ENCODE measurements around the gene STK32C.
"Not testable (repeated sequence)": the region's sequence is repeated elsewhere in the genome, so short reads cannot be mapped to it uniquely, and the experiment has no call there.

STK32C gene

DNA sequence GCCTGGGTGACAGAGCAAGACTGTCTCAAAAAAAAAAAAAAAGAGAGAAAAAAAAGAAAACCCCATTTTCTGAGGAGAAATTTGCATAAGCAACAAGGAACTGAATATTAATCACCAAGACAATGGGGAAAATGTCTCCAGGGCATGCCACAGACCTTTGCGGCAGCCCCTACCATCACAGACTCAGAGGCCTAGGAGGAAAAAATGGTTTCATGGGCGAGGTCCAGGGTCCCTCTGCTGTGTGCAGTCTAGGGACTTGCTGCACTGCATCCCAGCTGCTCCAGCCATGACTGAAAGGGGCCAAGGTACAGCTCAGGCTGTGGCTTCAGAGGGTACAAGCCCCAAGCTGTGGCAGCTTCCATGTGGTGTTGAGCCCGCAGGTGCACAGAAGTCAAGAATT, 91.3 kb downstream of the STK32C start:
- not testable (repeated sequence) for H3K4me1 ChIP-seq

DNA sequence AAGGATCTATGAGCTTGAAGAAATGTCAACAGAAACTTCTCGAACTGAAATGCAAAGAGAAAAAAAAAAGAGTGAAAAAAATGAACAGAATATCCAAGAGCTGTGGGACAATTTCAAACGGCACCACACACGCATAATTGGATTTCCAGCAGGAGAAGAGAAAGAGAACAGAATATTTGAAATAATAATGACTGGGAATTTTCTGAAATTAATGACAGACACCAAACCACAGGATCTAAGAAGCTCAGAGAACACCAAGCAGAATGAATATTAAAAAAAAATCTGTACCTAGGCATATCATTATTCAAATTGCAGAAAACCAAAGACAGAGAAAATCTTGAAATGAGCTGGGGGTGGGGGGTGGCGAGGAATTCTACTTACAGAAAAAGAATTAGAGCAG, 93.8 kb downstream of the STK32C start:
- Histone ChIP-seq H3K9me3 (peaks cover 8% of the 10 kb centered on the region), H3K27me3 (ENCODE audit: low read depth) (no peaks in the 10 kb centered on the region), H3K36me3 (replicated peaks) (no peaks in the 10 kb centered on the region), H3K4me1 (no peaks in the 10 kb centered on the region), H3K4me3 (no peak overlapping the region)
- DNase-seq (ENCODE audit: low spot score in 2 of 2) = no peak
- in situ Hi-C loops (cut with MboI; ENCODE audit: low sequenced_read_pairs) = loop anchor here (25.0 kb wide), 1 partner anchor 423 kb away; no protein-coding TSS in a partner anchor

More for the DNA sequence above, 91.3 kb downstream of the STK32C start:
- H3K36me3 ChIP-seq (replicated peaks); DNase-seq (ENCODE audit: low spot score in 2 of 2); H3K9me3 ChIP-seq; H3K4me3 ChIP-seq; H3K27me3 ChIP-seq (ENCODE audit: low read depth): not testable (repeated sequence)
- in situ Hi-C loops (cut with MboI; ENCODE audit: low sequenced_read_pairs) = loop anchor here (25.0 kb wide), 1 partner anchor 421 kb away; no protein-coding TSS in a partner anchor

DNA sequence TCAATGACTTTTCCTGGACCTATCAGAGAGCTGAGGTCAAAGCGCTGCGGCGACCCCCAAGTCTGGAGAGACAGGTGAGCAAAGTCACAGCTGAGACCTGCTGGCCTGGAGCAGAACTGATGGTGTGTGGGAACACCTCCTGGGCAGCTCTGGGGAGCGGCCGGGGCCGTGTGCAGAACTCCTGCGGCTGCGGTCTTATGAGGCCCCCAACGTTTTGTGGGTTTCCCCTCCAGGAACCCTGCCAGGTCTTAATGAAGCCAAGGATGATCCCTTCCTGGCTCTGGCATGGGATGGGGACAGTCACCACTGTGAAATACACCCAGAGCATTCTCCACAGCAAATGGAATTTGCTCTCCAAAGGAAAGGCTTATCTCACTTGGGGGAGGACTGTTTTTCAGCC, 94.9 kb downstream of the STK32C start:
- Histone ChIP-seq H3K4me1 (no peaks in the 10 kb centered on the region), H3K27me3 (ENCODE audit: low read depth) (no peaks in the 10 kb centered on the region), H3K4me3 (no peak overlapping the region), H3K36me3 (replicated peaks) (no peaks in the 10 kb centered on the region), H3K9me3 (peaks cover 8% of the 10 kb centered on the region)
- in situ Hi-C loops (cut with MboI; ENCODE audit: low sequenced_read_pairs) = loop anchor here (25.0 kb wide), 1 partner anchor 424 kb away; no protein-coding TSS in a partner anchor
- no peak for DNase-seq (ENCODE audit: low spot score in 2 of 2)

DNA sequence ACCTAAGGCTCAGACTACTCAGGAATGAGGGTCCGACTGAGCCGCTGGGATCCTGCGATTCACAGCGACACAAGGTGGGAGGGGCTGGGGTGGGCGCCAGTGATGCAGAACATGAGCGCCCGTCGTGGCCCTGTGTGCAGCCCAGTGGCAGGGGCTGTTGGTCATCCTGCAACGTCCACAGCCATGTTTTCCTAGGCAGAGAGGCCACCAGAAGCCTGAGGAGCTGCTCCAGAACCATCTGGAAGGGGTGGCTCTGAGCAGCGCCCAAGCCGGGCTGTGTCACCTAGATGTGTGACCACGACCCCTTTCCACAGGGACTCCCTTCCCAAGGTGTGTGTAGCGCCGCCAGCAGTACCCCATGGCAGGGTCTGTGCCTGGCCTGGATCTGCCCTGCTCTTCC, 96.5 kb downstream of the STK32C start:
- Histone ChIP-seq H3K9me3 (no peaks in the 10 kb centered on the region), H3K4me1 (no peaks in the 10 kb centered on the region), H3K27me3 (ENCODE audit: low read depth) (no peaks in the 10 kb centered on the region), H3K36me3 (replicated peaks) (no peaks in the 10 kb centered on the region), H3K4me3 (no peak overlapping the region)
- DNase-seq (ENCODE audit: low spot score in 2 of 2) = no peak
- in situ Hi-C loops (cut with MboI; ENCODE audit: low sequenced_read_pairs) = loop anchor here (25.0 kb wide), 1 partner anchor 426 kb away; no protein-coding TSS in a partner anchor

DNA sequence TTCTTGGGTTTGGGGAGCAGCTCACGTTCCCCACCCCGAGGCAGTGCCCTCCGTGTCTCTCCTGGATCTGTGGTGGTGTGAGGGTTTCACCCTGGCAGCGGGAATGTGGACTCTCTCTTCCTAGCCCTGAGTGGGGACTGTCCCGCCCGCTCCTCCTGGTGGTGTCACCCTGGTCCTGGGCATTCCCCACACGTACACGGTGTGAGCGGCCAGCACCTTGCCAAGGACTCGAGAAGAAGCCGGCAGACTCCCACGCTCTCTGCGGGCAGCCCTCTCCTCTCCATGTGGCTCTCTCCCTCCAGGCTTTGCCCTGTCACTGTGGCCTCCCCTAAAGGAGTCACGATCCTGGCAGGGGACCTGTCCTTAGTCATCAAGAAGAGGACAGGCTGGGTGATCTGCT, 97.0 kb downstream of the STK32C start:
- no peak for DNase-seq (ENCODE audit: low spot score in 2 of 2)
- in situ Hi-C loops (cut with MboI; ENCODE audit: low sequenced_read_pairs) = loop anchor here (25.0 kb wide), 1 partner anchor 427 kb away; no protein-coding TSS in a partner anchor
- Histone ChIP-seq H3K9me3 (no peaks in the 10 kb centered on the region), H3K4me1 (no peaks in the 10 kb centered on the region), H3K27me3 (ENCODE audit: low read depth) (no peaks in the 10 kb centered on the region), H3K4me3 (no peak overlapping the region), H3K36me3 (replicated peaks) (no peaks in the 10 kb centered on the region)

DNA sequence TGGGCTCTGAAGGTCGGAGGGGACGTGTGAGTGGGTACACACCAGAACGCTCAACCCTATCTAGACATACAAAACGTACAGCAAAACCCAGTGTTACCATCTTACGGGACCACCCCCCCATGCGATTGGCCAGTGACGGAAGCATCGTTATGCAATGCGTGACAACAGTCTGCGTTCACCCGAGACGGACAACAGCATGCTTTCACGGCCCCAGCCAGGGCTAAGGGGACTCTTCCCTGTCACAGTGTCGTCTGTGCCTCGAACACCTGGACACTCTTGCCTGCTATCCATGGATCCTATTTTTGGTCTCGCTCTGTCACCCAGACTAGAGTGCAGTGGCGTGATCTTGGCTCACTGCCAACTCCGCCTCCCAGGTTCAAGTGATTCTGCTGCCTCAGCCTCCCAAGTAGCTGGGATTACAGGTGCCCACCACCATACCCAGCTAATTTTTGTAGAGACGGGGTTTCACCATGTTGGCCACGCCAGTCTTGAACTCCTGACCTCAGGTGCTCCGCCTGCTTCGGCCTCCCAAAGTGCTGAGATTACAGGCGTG, 97.7 kb downstream of the STK32C start:
- Histone ChIP-seq H3K27me3 (ENCODE audit: low read depth) (no peaks in the 10 kb centered on the region), H3K4me1 (no peaks in the 10 kb centered on the region), H3K4me3 (no peak overlapping the region), H3K9me3 (no peaks in the 10 kb centered on the region), H3K36me3 (replicated peaks) (no peaks in the 10 kb centered on the region)
- in situ Hi-C loops (cut with MboI; ENCODE audit: low sequenced_read_pairs) = loop anchor here (25.0 kb wide), 1 partner anchor 427 kb away; no protein-coding TSS in a partner anchor
- DNase-seq (ENCODE audit: low spot score in 2 of 2) = no peak

DNA sequence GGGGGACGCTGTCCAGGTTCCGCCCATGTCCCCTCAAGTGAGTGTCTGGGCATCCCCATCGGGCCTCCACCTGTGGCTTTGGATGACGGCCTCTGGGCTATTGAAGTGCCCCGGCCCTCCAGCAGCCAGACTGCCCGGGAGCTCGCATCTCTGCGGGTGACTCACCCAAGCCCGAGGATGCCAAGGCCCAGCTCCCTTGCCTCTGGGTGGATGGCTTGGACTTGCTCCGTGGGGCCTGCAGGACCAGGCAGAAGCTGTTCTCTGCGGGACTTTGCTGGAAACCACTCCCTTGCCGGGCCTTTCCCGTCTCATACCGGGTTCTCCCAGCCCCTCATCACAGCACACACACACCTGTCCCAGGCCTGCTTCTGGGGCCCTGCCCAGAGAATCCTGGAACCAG, 98.6 kb downstream of the STK32C start:
- Histone ChIP-seq H3K9me3 (no peaks in the 10 kb centered on the region), H3K27me3 (ENCODE audit: low read depth) (no peaks in the 10 kb centered on the region), H3K36me3 (replicated peaks) (no peaks in the 10 kb centered on the region; the same call in 1 of the 2 replicates), H3K4me3 (no peak overlapping the region), H3K4me1 (no peaks in the 10 kb centered on the region)
- no peak for DNase-seq (ENCODE audit: low spot score in 2 of 2)
- in situ Hi-C loops (cut with MboI; ENCODE audit: low sequenced_read_pairs) = loop anchor here (25.0 kb wide), 1 partner anchor 428 kb away; no protein-coding TSS in a partner anchor

DNA sequence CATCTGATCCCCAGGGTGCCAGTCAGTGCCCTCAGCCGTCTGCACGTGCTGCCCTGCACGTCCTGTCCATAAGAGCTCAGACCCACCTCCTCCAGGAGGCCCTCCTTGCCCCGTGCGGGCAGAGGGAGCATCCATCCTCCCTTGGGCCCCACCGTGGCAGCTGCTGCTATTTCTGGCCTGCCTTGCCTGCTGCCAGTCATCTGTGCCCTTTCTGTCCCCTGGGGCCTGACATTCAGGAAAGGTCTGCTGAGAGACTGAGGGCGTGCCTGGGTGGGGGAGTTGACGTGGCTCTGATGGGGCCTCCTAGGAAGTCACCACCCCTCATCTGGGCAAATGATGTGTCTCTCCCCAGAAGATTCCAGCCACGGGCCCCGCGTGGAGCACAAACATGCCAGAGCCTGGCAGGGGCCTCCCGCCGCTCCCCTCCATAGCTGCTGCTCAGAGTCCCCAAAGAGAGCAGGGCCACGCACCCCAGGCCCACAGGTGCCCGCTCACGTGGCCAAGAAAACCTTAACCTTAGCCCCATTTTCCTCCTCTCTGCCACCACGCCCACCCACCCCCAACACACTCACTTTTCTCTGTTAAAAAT, 99.2 kb downstream of the STK32C start:
- in situ Hi-C loops (cut with MboI; ENCODE audit: low sequenced_read_pairs) = loop anchor here (25.0 kb wide), 1 partner anchor 429 kb away; no protein-coding TSS in a partner anchor
- H3K4me1 ChIP-seq = no peaks in the 10 kb centered on the region
- no peak for DNase-seq (ENCODE audit: low spot score in 2 of 2)
- no peak overlapping the region for H3K4me3 ChIP-seq
- no peaks in the 10 kb centered on the region for H3K27me3 ChIP-seq (ENCODE audit: low read depth)
- H3K9me3 ChIP-seq = no peaks in the 10 kb centered on the region
- no peaks in the 10 kb centered on the region; the same call in 1 of the 2 replicates for H3K36me3 ChIP-seq (replicated peaks)

DNA sequence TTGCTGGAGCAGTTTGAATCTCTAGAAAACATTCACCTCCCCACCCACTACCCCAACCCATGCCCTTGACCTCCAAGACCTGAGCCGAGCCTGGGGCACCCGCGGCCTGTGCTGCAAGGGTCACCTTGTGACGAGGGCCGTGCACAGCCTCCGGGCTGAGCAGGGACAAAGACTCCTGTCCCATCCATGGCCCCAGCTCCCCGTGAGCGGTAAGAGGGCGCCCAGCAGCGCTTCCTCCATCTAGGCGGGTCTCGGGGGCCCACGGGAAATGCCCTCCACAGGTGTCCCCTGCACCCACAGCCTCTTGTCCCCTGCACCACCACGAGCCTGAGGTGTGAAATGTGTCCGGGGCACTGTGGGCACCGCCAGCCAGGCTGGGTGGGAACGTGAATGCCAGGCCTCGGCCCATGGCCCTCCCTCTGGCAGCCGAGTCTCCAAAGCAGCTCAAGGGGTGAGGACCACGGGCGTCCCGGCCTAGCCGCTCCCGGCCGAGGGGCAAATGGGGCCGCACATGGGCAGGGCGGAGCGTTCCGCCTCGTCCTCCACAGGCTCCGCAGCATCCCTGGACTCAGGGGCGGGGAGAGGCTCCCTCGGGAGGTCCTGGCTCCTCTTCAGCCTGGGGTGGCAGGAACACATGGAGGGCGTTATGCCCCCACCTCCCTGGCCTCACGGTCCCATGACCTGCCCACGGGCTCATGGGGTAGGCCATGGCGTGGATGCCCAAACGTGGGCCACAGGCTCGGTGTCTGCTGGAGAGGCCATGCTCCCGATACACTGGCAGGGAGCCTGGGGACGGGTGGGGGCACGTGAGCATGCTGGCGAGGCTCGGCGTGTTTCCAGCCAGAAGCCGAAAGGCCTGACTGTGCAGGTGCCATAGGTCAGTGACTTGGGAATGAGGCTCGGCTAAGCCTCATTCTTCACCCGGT, 100.0 kb downstream of the STK32C start:
- in situ Hi-C loops (cut with MboI; ENCODE audit: low sequenced_read_pairs) = loop anchor here (25.0 kb wide), 1 partner anchor 430 kb away; no protein-coding TSS in a partner anchor
- no peaks in the 10 kb centered on the region for H3K9me3 ChIP-seq

DNA sequence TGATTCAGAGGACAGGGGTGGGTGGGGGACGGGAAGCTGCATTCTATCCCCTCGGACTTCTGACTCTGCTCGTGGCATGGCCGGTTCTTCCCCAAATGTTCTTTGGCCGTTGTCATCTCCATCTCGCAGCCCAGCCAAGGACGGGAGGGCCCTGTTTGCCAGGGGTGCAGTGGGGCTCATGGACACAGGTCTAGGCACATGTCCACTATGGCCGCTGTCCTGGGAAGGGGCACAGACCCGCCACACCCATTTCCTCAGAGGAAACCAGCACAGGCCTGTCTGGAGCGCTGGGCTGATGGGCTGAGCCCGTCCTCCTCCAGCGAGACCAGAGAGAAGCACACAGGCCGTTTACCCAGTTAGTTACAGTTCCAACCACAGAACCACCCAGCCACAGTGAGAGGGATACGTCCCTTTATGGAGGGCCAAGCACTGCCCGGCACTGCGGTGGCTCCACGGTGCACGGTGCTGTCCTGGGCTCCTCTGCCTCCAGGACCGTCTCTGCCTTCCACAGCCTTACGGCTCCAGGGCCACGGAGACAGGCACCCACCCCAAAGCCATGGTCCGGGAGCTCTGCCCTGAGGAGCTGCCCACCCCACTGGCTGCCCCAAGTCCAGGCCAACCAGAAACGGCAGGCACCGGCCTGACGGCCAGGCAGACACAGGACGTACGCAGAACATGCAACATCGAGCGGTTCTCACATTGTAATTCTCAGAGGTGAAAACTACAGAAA, 100.8 kb downstream of the STK32C start:
- in situ Hi-C loops (cut with MboI; ENCODE audit: low sequenced_read_pairs) = loop anchor here (25.0 kb wide), 1 partner anchor 430 kb away; no protein-coding TSS in a partner anchor
- Histone ChIP-seq H3K4me3 (no peak overlapping the region), H3K36me3 (replicated peaks) (no peaks in the 10 kb centered on the region; the same call in 1 of the 2 replicates)

More for the DNA sequence above, 100.0 kb downstream of the STK32C start:
- DNase-seq (ENCODE audit: low spot score in 2 of 2) = no peak
- Histone ChIP-seq H3K27me3 (ENCODE audit: low read depth) (no peaks in the 10 kb centered on the region), H3K4me3 (no peak overlapping the region), H3K36me3 (replicated peaks) (no peaks in the 10 kb centered on the region; the same call in 1 of the 2 replicates), H3K4me1 (no peaks in the 10 kb centered on the region)

DNA sequence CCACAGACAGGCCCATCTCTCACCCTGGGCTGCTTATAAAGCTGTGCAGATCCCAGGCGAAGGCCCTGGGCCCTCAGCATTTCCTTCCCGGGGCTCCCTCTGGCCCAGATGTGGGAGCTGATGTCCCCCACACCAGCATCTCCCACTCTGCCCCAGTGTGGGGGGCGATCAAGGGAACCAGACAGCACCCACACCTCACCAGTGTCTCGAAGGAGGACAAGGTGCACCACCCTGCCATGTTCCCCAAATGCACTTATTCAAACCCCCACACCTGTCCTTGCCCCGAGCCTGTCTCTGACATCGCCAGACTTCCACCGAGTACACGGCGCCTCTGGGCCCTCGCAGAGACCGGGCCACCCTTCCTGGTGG, 101.4 kb downstream of the STK32C start:
- H3K9me3 ChIP-seq = no peaks in the 10 kb centered on the region
- no peak overlapping the region for H3K4me3 ChIP-seq
- H3K4me1 ChIP-seq = no peaks in the 10 kb centered on the region
- H3K36me3 ChIP-seq (replicated peaks) = peaks cover under 1% of the 10 kb centered on the region; the same call in 1 of the 2 replicates
- H3K27me3 ChIP-seq (ENCODE audit: low read depth) = no peaks in the 10 kb centered on the region
- no peak for DNase-seq (ENCODE audit: low spot score in 2 of 2)
- in situ Hi-C loops (cut with MboI; ENCODE audit: low sequenced_read_pairs) = loop anchor here (25.0 kb wide), 1 partner anchor 431 kb away; no protein-coding TSS in a partner anchor

More for the DNA sequence above, 100.8 kb downstream of the STK32C start:
- no peaks in the 10 kb centered on the region for H3K27me3 ChIP-seq (ENCODE audit: low read depth)
- H3K4me1 ChIP-seq = no peaks in the 10 kb centered on the region
- no peaks in the 10 kb centered on the region for H3K9me3 ChIP-seq
- no peak for DNase-seq (ENCODE audit: low spot score in 2 of 2)

DNA sequence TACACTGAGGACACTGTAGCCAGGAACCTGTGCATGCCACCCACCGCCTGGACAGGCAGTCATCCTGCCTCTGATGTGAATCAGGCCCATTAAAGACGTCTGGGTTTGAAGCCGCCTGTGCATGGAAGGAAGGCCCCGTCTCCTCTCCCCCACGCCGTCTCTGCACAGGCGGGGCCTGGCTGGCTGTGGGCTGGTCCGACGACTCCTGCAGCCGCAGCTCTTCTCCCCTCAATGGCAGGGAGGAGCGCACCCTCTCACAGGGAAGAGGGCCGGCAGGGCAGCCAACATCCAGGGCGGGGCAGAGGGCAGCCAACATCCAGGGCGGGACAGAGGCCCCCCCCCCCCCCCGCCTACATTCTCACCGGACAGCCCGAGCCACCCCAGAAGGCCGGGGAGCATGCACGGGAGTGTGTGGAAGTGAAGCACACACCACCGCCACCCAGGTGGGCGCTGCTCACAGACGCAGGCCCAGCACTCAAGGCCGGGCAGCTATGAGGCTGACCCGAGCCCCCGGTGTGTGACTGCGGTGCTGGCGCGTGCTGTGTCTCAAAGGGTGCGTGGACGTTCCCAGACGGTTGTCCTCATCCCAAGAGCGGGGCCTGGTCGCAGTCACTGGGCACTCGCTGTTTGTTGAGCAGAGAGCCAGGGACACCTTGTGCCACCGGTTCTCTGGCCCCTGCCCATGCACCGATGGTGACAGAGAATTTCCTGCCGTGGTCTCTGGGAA, 101.9 kb downstream of the STK32C start:
- in situ Hi-C loops (cut with MboI; ENCODE audit: low sequenced_read_pairs) = loop anchor here (25.0 kb wide), 1 partner anchor 431 kb away; no protein-coding TSS in a partner anchor
- H3K4me1 ChIP-seq = no peaks in the 10 kb centered on the region
- H3K36me3 ChIP-seq (replicated peaks) = peaks cover 3% of the 10 kb centered on the region; the same call in 1 of the 2 replicates
- DNase-seq (ENCODE audit: low spot score in 2 of 2) = no peak
- H3K4me3 ChIP-seq = no peak overlapping the region
- H3K27me3 ChIP-seq (ENCODE audit: low read depth) = no peaks in the 10 kb centered on the region
- no peaks in the 10 kb centered on the region for H3K9me3 ChIP-seq

Measured in HAP-1 (cell line).